Measurements from ENCODE around the gene CRTAC1. TPM values are rescaled to one million over a fixed set of nuclear protein-coding genes. Genes with fewer than 3 reads are reported as not detected.
A peak's percentile ranks its signal among the peaks of the same experiment; 100 is the strongest.

Gene CRTAC1
- total and polyA plus RNA-seq, 4 donors: 0.14 to 0.33 (median 0.26) TPM

DNA sequence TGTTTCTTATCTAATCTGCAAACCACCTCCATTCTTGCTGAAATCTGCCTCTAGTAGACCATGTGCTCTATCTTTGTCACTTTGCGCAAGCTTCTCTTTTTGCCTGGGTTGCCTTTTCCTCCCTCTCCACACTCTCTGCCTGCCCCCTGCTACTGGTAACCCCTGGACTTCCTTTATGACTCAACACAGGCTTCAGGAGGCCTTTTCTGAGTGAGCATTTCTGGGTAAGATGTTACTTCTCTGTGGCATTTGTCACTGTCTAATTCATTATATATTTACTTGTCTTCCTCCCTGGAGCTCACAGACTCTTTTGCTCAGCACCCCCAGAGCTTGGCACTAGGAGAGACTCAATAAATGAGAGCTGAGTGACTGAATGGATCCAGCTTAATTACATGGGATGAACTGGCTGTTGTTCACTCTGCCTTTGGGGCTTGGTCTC, 172.4 kb downstream of the CRTAC1 start:
- H3K9me3 ChIP-seq (ENCODE audit: control insufficient read depth in 4 of 4, low read length in 3 of 4): no peaks in the 10 kb centered on the region

DNA sequence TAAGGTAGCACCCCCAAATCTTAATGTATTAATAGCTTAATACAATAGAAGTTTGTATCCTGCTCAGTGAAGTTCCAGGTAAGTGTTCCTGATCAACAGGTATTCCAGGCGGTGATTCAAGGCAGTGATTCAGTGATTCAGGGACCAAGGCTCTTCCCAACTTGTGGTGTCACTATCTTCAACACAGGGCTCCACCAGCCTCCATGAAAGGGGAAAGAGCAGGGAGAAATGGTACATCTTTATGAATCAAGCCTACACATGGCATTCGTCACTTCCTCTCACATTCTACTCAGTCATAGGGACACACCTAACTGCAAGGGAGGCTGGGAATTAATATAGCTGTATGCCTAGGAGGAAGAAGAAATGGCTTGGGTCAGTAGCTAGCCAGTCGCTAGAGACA, 175.7 kb downstream of the CRTAC1 start:
- TF ChIP-seq, protein P1, sequence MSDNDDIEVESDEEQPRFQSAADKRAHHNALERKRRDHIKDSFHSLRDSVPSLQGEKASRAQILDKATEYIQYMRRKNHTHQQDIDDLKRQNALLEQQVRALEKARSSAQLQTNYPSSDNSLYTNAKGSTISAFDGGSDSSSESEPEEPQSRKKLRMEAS (IDR thresholded peaks at IDR 0.05): no peak
- TF ChIP-seq YY1 (IDR thresholded peaks at IDR 0.05) (no peak), HNF4A (conservative IDR thresholded peaks at IDR 0.05) (no peak), CTCF (IDR thresholded peaks at IDR 0.05; ENCODE audit: low read depth, low read length, missing input control) (no peak), FOXA1 (IDR thresholded peaks at IDR 0.05) (no peak), GABPA (IDR thresholded peaks at IDR 0.05 in 1 of 2, conservative IDR thresholded peaks at IDR 0.05 in 1 of 2) (no peak), JUND (IDR thresholded peaks at IDR 0.05) (no peak), RAD21 (IDR thresholded peaks at IDR 0.05) (no peak)
- TF ChIP-seq, protein P2, sequence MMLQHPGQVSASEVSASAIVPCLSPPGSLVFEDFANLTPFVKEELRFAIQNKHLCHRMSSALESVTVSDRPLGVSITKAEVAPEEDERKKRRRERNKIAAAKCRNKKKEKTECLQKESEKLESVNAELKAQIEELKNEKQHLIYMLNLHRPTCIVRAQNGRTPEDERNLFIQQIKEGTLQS (IDR thresholded peaks at IDR 0.05): no peak
- TF ChIP-seq, protein P3, sequence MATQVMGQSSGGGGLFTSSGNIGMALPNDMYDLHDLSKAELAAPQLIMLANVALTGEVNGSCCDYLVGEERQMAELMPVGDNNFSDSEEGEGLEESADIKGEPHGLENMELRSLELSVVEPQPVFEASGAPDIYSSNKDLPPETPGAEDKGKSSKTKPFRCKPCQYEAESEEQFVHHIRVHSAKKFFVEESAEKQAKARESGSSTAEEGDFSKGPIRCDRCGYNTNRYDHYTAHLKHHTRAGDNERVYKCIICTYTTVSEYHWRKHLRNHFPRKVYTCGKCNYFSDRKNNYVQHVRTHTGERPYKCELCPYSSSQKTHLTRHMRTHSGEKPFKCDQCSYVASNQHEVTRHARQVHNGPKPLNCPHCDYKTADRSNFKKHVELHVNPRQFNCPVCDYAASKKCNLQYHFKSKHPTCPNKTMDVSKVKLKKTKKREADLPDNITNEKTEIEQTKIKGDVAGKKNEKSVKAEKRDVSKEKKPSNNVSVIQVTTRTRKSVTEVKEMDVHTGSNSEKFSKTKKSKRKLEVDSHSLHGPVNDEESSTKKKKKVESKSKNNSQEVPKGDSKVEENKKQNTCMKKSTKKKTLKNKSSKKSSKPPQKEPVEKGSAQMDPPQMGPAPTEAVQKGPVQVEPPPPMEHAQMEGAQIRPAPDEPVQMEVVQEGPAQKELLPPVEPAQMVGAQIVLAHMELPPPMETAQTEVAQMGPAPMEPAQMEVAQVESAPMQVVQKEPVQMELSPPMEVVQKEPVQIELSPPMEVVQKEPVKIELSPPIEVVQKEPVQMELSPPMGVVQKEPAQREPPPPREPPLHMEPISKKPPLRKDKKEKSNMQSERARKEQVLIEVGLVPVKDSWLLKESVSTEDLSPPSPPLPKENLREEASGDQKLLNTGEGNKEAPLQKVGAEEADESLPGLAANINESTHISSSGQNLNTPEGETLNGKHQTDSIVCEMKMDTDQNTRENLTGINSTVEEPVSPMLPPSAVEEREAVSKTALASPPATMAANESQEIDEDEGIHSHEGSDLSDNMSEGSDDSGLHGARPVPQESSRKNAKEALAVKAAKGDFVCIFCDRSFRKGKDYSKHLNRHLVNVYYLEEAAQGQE (IDR thresholded peaks at IDR 0.05): no peak
- Histone ChIP-seq H3K9me3 (ENCODE audit: control insufficient read depth in 4 of 4, low read length in 3 of 4) (no peaks in the 10 kb centered on the region), H3K36me3 (ENCODE audit: control insufficient read depth in 4 of 4, insufficient read depth in 3 of 4, low read depth in 1 of 4, low read length in 3 of 4) (no peaks in the 10 kb centered on the region), H3K4me3 (ENCODE audit: low read depth in 1 of 3, low read length in 3 of 3) (no peak overlapping the region), H3K27me3 (ENCODE audit: control insufficient read depth in 4 of 4, insufficient read depth in 4 of 4, low read length in 3 of 4) (peaks cover 0 to 4% (median 0%) of the 10 kb centered on the region in 4 donors), H3K9ac (ENCODE audit: low read depth in 1 of 2, low read length in 2 of 2) (no peak overlapping the region), H3K4me1 (ENCODE audit: control insufficient read depth in 4 of 4, insufficient read depth in 4 of 4, low read length in 3 of 4) (peaks cover 0 to 2% (median 0%) of the 10 kb centered on the region in 4 donors), H3K27ac (ENCODE audit: low read depth in 1 of 2, low read length in 2 of 2) (no peak overlapping the region)
- WGBS: 86% methylated on average over 3 of the region's 3 CpGs
- DNase-seq (ENCODE audit: low spot score): no peak

More for the DNA sequence above, 172.4 kb downstream of the CRTAC1 start:
- H3K36me3 ChIP-seq (ENCODE audit: control insufficient read depth in 4 of 4, insufficient read depth in 3 of 4, low read depth in 1 of 4, low read length in 3 of 4): no peaks in the 10 kb centered on the region
- no peaks in the 10 kb centered on the region for H3K4me1 ChIP-seq (ENCODE audit: control insufficient read depth in 4 of 4, insufficient read depth in 4 of 4, low read length in 3 of 4)
- H3K4me3 ChIP-seq (ENCODE audit: low read depth in 1 of 3, low read length in 3 of 3): no peak overlapping the region
- no peak overlapping the region for H3K9ac ChIP-seq (ENCODE audit: low read depth in 1 of 2, low read length in 2 of 2)
- TF ChIP-seq FOXA2 (IDR thresholded peaks at IDR 0.05) (no peak), YY1 (IDR thresholded peaks at IDR 0.05) (no peak), JUND (IDR thresholded peaks at IDR 0.05) (peak in 1 of 2 donors; percentile 8), SP1 (IDR thresholded peaks at IDR 0.05) (no peak), GABPA (IDR thresholded peaks at IDR 0.05 in 1 of 2, conservative IDR thresholded peaks at IDR 0.05 in 1 of 2) (no peak), HNF4A (conservative IDR thresholded peaks at IDR 0.05) (no peak), TAF1 (conservative IDR thresholded peaks at IDR 0.05) (no peak)
- TF ChIP-seq, protein P1 (IDR thresholded peaks at IDR 0.05): no peak
- H3K27me3 ChIP-seq (ENCODE audit: control insufficient read depth in 4 of 4, insufficient read depth in 4 of 4, low read length in 3 of 4): peaks cover 0 to 2% (median 0%) of the 10 kb centered on the region in 4 donors
- no peak for DNase-seq (ENCODE audit: low spot score)
- no peak overlapping the region for H3K27ac ChIP-seq (ENCODE audit: low read depth in 1 of 2, low read length in 2 of 2)
- WGBS: 59% methylated on average over 1 of the region's 1 CpG

Data from liver (tissue), 9 donors.